MCF 10A (cell line): ENCODE measurements around the gene UBE2QL1. TPM values are rescaled to one million over a fixed set of nuclear protein-coding genes. Genes with fewer than 3 reads are reported as not detected.
A peak's percentile ranks its signal among the peaks of the same experiment; 100 is the strongest.

Experiments used
- BruUV-seq: library from RNA; stranded (reverse); fragments of 400-500 nt; replicated peaks from 2 replicates; lab custom pipeline; 2021; lab: Mats Ljungman, UMichigan
- CTCF ChIA-PET: fragments of 300-600 bp; sonication (Branson Sonifier 250); formaldehyde crosslinking; extraction: SDS; loops from one replicate; lab custom pipeline; 2021; ENCODE audit warnings: antibody characterized with exemption, inconsistent platforms; lab: Yijun Ruan, JAX
- POLR2A ChIA-PET: fragments of 300-600, 350-650 bp; sonication (Branson Sonifier 250); formaldehyde crosslinking; extraction: SDS; loops from one replicate; lab custom pipeline; 2020; ENCODE audit warnings: antibody characterized with exemption, inconsistent platforms; lab: Yijun Ruan, JAX
- DNase-seq: peaks from one replicate; pipeline ENCODE4 v3.0.0-alpha.2; 2018; ENCODE audit not compliant: unreplicated experiment
- H3K27ac Mint-ChIP-seq: one replicate; pipeline ENCODE4 v1.8.0; 2022; ENCODE audit warnings: mild to moderate bottlenecking, low read depth, mixed read lengths; ENCODE audit not compliant: unreplicated experiment
- H3K27me3 Mint-ChIP-seq: one replicate; pipeline ENCODE4 v1.8.0; 2022; ENCODE audit warnings: mixed read lengths; ENCODE audit not compliant: insufficient read depth, unreplicated experiment
- H3K36me3 Mint-ChIP-seq: one replicate; pipeline ENCODE4 v1.8.0; 2022; ENCODE audit warnings: mild to moderate bottlenecking, moderate library complexity, mixed read lengths; ENCODE audit not compliant: insufficient read depth, unreplicated experiment
- H3K4me1 Mint-ChIP-seq: one replicate; pipeline ENCODE4 v1.8.0; 2022; ENCODE audit warnings: mixed read lengths; ENCODE audit not compliant: insufficient read depth, unreplicated experiment
- H3K4me3 Mint-ChIP-seq: one replicate; pipeline ENCODE4 v1.8.0; 2022; ENCODE audit warnings: mild to moderate bottlenecking, moderate library complexity, mixed read lengths; ENCODE audit not compliant: unreplicated experiment
- H3K9me3 Mint-ChIP-seq: one replicate; pipeline ENCODE4 v1.8.0; 2022; ENCODE audit warnings: mixed read lengths; ENCODE audit not compliant: unreplicated experiment
- intact Hi-C: fragments of 100-400 bp; cut with micrococcal nuclease; formaldehyde crosslinking; loops from 2 replicates; pipeline ENCODE4 v1.14.1; 2022
- total RNA-seq: library from RNA; stranded (reverse); gene quantifications from 2 replicates; pipeline ENCODE4 v1.2.3, GENCODE V29; 2022
- TF ChIP-seq, protein P1 (sequence below): fragments of 200-600 bp; IDR thresholded peaks from one replicate; pipeline ENCODE4 v1.8.0; 2022; ENCODE audit warnings: antibody characterized with exemption, mild to moderate bottlenecking; ENCODE audit not compliant: unreplicated experiment

The UBE2QL1 gene
- total RNA-seq, 1 experiment from 2014 or later: not detected

GRCh38 chr5:6505783-6506557 lies 57.3 kb downstream of the UBE2QL1 start:
- CTCF ChIA-PET: interaction anchor here (0.7 kb wide), 1 partner anchor 31 kb away, joined by 3 read pairs; no protein-coding TSS in a partner anchor
- BruUV-seq: no TSS peak
- no peak overlapping the region for H3K4me3 Mint-ChIP-seq
- H3K9me3 Mint-ChIP-seq: no peaks in the 10 kb centered on the region
- peaks cover 5% of the 10 kb centered on the region for H3K4me1 Mint-ChIP-seq
- no peaks in the 10 kb centered on the region for H3K36me3 Mint-ChIP-seq
- no peaks in the 10 kb centered on the region for H3K27me3 Mint-ChIP-seq
- no peak for DNase-seq
- POLR2A ChIA-PET: interaction anchor here (0.7 kb wide), 1 partner anchor 468 kb away, joined by 3 read pairs; no protein-coding TSS in a partner anchor
- TF ChIP-seq, protein P1, sequence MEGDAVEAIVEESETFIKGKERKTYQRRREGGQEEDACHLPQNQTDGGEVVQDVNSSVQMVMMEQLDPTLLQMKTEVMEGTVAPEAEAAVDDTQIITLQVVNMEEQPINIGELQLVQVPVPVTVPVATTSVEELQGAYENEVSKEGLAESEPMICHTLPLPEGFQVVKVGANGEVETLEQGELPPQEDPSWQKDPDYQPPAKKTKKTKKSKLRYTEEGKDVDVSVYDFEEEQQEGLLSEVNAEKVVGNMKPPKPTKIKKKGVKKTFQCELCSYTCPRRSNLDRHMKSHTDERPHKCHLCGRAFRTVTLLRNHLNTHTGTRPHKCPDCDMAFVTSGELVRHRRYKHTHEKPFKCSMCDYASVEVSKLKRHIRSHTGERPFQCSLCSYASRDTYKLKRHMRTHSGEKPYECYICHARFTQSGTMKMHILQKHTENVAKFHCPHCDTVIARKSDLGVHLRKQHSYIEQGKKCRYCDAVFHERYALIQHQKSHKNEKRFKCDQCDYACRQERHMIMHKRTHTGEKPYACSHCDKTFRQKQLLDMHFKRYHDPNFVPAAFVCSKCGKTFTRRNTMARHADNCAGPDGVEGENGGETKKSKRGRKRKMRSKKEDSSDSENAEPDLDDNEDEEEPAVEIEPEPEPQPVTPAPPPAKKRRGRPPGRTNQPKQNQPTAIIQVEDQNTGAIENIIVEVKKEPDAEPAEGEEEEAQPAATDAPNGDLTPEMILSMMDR: no peak
- H3K27ac Mint-ChIP-seq: no peak overlapping the region
- intact Hi-C loops: no loop called here

DNA sequence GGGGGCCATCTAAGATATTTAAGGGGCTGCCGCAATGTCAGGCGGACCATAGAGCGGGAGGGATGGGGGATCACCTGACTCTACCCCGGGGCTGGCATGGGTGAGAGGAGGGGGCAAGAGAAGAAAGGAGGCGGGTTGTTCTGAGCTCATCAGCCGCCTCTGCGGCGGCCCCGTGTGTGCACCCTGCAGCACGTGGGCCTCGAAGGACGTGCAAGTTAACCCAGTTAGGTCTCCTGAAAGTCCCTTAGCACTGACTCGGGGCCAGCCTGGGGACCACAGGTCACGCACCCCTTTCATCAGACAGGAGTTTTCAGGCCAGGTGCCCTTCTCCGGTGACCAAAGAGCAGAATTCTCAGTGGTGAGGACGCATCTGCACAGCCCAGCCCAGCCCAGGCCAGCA lies 58.0 kb downstream of the UBE2QL1 start:
- no peaks in the 10 kb centered on the region for H3K36me3 Mint-ChIP-seq
- H3K9me3 Mint-ChIP-seq: no peaks in the 10 kb centered on the region
- ChIA-PET CTCF (interaction anchor here (0.7 kb wide), 1 partner anchor 30 kb away, joined by 3 read pairs; no protein-coding TSS in a partner anchor), POLR2A (no interaction called here)
- H3K4me3 Mint-ChIP-seq: no peak overlapping the region
- TF ChIP-seq, protein P1: no peak
- peaks cover 5% of the 10 kb centered on the region for H3K4me1 Mint-ChIP-seq
- H3K27me3 Mint-ChIP-seq: no peaks in the 10 kb centered on the region
- BruUV-seq: no TSS peak
- intact Hi-C loops: no loop called here
- no peak overlapping the region for H3K27ac Mint-ChIP-seq
- no peak for DNase-seq

- peaks cover 5% of the 10 kb centered on the region for H3K4me1 Mint-ChIP-seq
- no peak overlapping the region for H3K27ac Mint-ChIP-seq
- H3K4me3 Mint-ChIP-seq: no peak overlapping the region
- no peaks in the 10 kb centered on the region for H3K9me3 Mint-ChIP-seq
- no peak for DNase-seq
- POLR2A ChIA-PET: no interaction called here
- intact Hi-C loops: no loop called here
- CTCF ChIA-PET: no interaction called here
- TF ChIP-seq, protein P1: no peak
- no TSS peak for BruUV-seq
- H3K36me3 Mint-ChIP-seq: no peaks in the 10 kb centered on the region
- no peaks in the 10 kb centered on the region for H3K27me3 Mint-ChIP-seq
Observed at GRCh38 chr5:6508931-6509330, 60.3 kb downstream of the UBE2QL1 start.

GRCh38 chr5:6510132-6510531 lies 61.5 kb downstream of the UBE2QL1 start:
- intact Hi-C loops: no loop called here
- TF ChIP-seq, protein P1: no peak
- H3K4me3 Mint-ChIP-seq: no peak overlapping the region
- H3K27me3 Mint-ChIP-seq: no peaks in the 10 kb centered on the region
- H3K9me3 Mint-ChIP-seq: no peaks in the 10 kb centered on the region
- no TSS peak for BruUV-seq
- no peak overlapping the region for H3K27ac Mint-ChIP-seq
- ChIA-PET POLR2A (interaction anchor here (0.6 kb wide), 1 partner anchor 28 kb away, joined by 3 read pairs; no protein-coding TSS in a partner anchor), CTCF (interaction anchor here (0.6 kb wide), 1 partner anchor 871 kb away, joined by 5 read pairs; no protein-coding TSS in a partner anchor)
- H3K4me1 Mint-ChIP-seq: peaks cover 3% of the 10 kb centered on the region
- DNase-seq: peak; percentile 20
- no peaks in the 10 kb centered on the region for H3K36me3 Mint-ChIP-seq
